Measurements from ENCODE around the gene KRTAP4-5.

Gene KRTAP4-5

GRCh38 chr17:41184480-41184961 lies 34.9 kb upstream of the KRTAP4-5 start, which contains the start of gene KRTAP4-1:
Gene KRTAP4-1 (minus strand): TSS chr17:41184911. CDS start chr17:41184854, 57 bp downstream.
- no peaks in the 10 kb centered on the region for H3K36me3 Mint-ChIP-seq (ENCODE audit: low read depth)
- no peak within 1 kb of the TSS for H3K4me3 Mint-ChIP-seq
- no peak within 1 kb of the TSS for H3K27ac Mint-ChIP-seq
- H3K4me1 Mint-ChIP-seq = no peaks in the 10 kb centered on the region
- DNase-seq = no peak
- H3K9me3 Mint-ChIP-seq = no peaks in the 10 kb centered on the region
- no peak for TF ChIP-seq CTCF (IDR thresholded peaks at IDR 0.05)
- peaks cover 16% of the 10 kb centered on the region for H3K27me3 Mint-ChIP-seq (ENCODE audit: low read depth, poor library complexity)

GRCh38 chr17:41178843-41179616 lies 29.4 kb upstream of the KRTAP4-5 start:
- no peak overlapping the region for H3K27ac Mint-ChIP-seq
- no peaks in the 10 kb centered on the region for H3K36me3 Mint-ChIP-seq (ENCODE audit: low read depth)
- DNase-seq = no peak
- H3K27me3 Mint-ChIP-seq (ENCODE audit: low read depth, poor library complexity) = peaks cover 4% of the 10 kb centered on the region
- TF ChIP-seq CTCF (IDR thresholded peaks at IDR 0.05) = no peak
- H3K4me3 Mint-ChIP-seq = no peak overlapping the region
- H3K4me1 Mint-ChIP-seq = no peaks in the 10 kb centered on the region
- H3K9me3 Mint-ChIP-seq = no peaks in the 10 kb centered on the region

- H3K4me1 Mint-ChIP-seq = no peaks in the 10 kb centered on the region
- H3K27me3 Mint-ChIP-seq (ENCODE audit: low read depth, poor library complexity) = peaks cover 4% of the 10 kb centered on the region
- no peak overlapping the region for H3K27ac Mint-ChIP-seq
- TF ChIP-seq CTCF (IDR thresholded peaks at IDR 0.05) = no peak
- DNase-seq = no peak
- H3K4me3 Mint-ChIP-seq = no peak overlapping the region
- H3K9me3 Mint-ChIP-seq = no peaks in the 10 kb centered on the region
- H3K36me3 Mint-ChIP-seq (ENCODE audit: low read depth) = no peaks in the 10 kb centered on the region
Measured at GRCh38 chr17:41178341-41178740, 28.7 kb upstream of the KRTAP4-5 start.

- H3K27ac Mint-ChIP-seq = no peak within 1 kb of the TSS
- DNase-seq = no peak
- H3K36me3 Mint-ChIP-seq (ENCODE audit: low read depth) = no peaks in the 10 kb centered on the region
- H3K27me3 Mint-ChIP-seq (ENCODE audit: low read depth, poor library complexity) = peaks cover 4% of the 10 kb centered on the region
- no peak for TF ChIP-seq CTCF (IDR thresholded peaks at IDR 0.05)
- H3K9me3 Mint-ChIP-seq = no peaks in the 10 kb centered on the region
- H3K4me1 Mint-ChIP-seq = no peaks in the 10 kb centered on the region
- H3K4me3 Mint-ChIP-seq = no peak within 1 kb of the TSS
Measured at GRCh38 chr17:41177727-41178271, 28.2 kb upstream of the KRTAP4-5 start, which contains the start of gene KRTAP4-2. Gene KRTAP4-2 (minus strand): TSS chr17:41178221. CDS start chr17:41178164, 57 bp downstream.

GRCh38 chr17:41176744-41177387 lies 27.2 kb upstream of the KRTAP4-5 start:
- no peak for TF ChIP-seq CTCF (IDR thresholded peaks at IDR 0.05)
- no peaks in the 10 kb centered on the region for H3K36me3 Mint-ChIP-seq (ENCODE audit: low read depth)

More at GRCh38 chr17:41176744-41177387, 27.2 kb upstream of the KRTAP4-5 start:
- DNase-seq = no peak
- Mint-ChIP-seq H3K9me3 (no peaks in the 10 kb centered on the region), H3K4me3 (no peak overlapping the region), H3K4me1 (no peaks in the 10 kb centered on the region), H3K27me3 (ENCODE audit: low read depth, poor library complexity) (peaks cover 4% of the 10 kb centered on the region), H3K27ac (no peak overlapping the region)
